Measurements from ENCODE around the gene THRSP. TPM values are rescaled to one million over a fixed set of nuclear protein-coding genes. Genes with fewer than 3 reads are reported as not detected.
"Not testable (repeated sequence)": the region's sequence is repeated elsewhere in the genome, so short reads cannot be mapped to it uniquely, and the experiment has no call there.

THRSP gene
- total RNA-seq, 1 experiment from 2014 or later, result 0.72 TPM

- Histone ChIP-seq H3K4me2 (peak overlapping the region; percentile 85), H3K4me3 (peak overlapping the region; percentile 37; the same call in 1 of the 2 replicates), H3K36me3 (ENCODE audit: low read depth) (no peaks in the 10 kb centered on the region), H3K27me3 (ENCODE audit: insufficient read depth, low read depth) (no peaks in the 10 kb centered on the region), H3F3A (ENCODE audit: insufficient read depth, low read depth) (peaks cover 42% of the 10 kb centered on the region; the same call in 1 of the 2 replicates), H2AFZ (peak overlapping the region; percentile 85), H3K9me2 (ENCODE audit: insufficient read depth) (no peaks in the 10 kb centered on the region), H3K79me2 (ENCODE audit: low read depth) (no peaks in the 10 kb centered on the region), H3K27ac (peak overlapping the region; percentile 90), H3K4me1 (replicated peaks; ENCODE audit: insufficient read depth) (peaks cover 54% of the 10 kb centered on the region), H3K9me3 (ENCODE audit: insufficient read depth, low read depth) (no peaks in the 10 kb centered on the region), H4K20me1 (ENCODE audit: insufficient read depth) (no peaks in the 10 kb centered on the region)
- intact Hi-C loops (cut with micrococcal nuclease; ENCODE audit: unreplicated experiment), result loop anchor here (1.0 to 10.0 kb wide), 2 partner anchors 10 to 375 kb away; partner anchors contain the start of gene GAB2
- TF ChIP-seq CTCF (conservative IDR thresholded peaks at IDR 0.05) (no peak), EZH2 (IDR thresholded peaks at IDR 0.05; ENCODE audit: low read depth) (no peak)
- DNase-seq, result peak; percentile 87 to 92
- ChIA-PET CTCF (interaction anchor here (0.6 to 1.2 kb wide), 3 partner anchors 30 to 113 kb away, joined by 3 to 6 read pairs (median 5); partner anchors contain the start of gene INTS4), POLR2A (ENCODE audit: unreplicated experiment) (interaction anchor here (0.5 to 0.7 kb wide), 5 partner anchors 12 to 521 kb away, joined by 3 to 31 read pairs (median 7); no protein-coding TSS in a partner anchor)
- BruUV-seq (replicated peaks), result no TSS peak
Observed at GRCh38 chr11:78039919-78040671, 23.6 kb upstream of the THRSP start.

- Histone ChIP-seq H3K9me2 (ENCODE audit: insufficient read depth) (no peaks in the 10 kb centered on the region), H2AFZ (no peak overlapping the region), H3K4me3 (no peak overlapping the region), H3K4me1 (replicated peaks; ENCODE audit: insufficient read depth) (peaks cover 54% of the 10 kb centered on the region), H3F3A (ENCODE audit: insufficient read depth, low read depth) (peaks cover 42% of the 10 kb centered on the region; the same call in 1 of the 2 replicates), H3K9me3 (ENCODE audit: insufficient read depth, low read depth) (no peaks in the 10 kb centered on the region), H3K27ac (peak overlapping the region; percentile 90), H3K4me2 (peak overlapping the region; percentile 85), H3K79me2 (ENCODE audit: low read depth) (no peaks in the 10 kb centered on the region), H4K20me1 (ENCODE audit: insufficient read depth) (no peaks in the 10 kb centered on the region), H3K27me3 (ENCODE audit: insufficient read depth, low read depth) (no peaks in the 10 kb centered on the region), H3K36me3 (ENCODE audit: low read depth) (no peaks in the 10 kb centered on the region)
- POLR2A ChIA-PET (ENCODE audit: unreplicated experiment), result interaction anchor here (0.7 kb wide), 2 partner anchors 46 to 463 kb away, joined by 3 to 5 read pairs; no protein-coding TSS in a partner anchor
- CTCF ChIA-PET, result interaction anchor here (0.6 to 1.2 kb wide), 2 partner anchors 10 to 46 kb away, joined by 3 to 6 read pairs; partner anchors contain the start of gene INTS4
- TF ChIP-seq CTCF (conservative IDR thresholded peaks at IDR 0.05) (no peak), EZH2 (IDR thresholded peaks at IDR 0.05; ENCODE audit: low read depth) (no peak)
- peak in 1 of 2 experiments; percentile 54 for DNase-seq
- intact Hi-C loops (cut with micrococcal nuclease; ENCODE audit: unreplicated experiment), result loop anchor here (1.0 to 10.0 kb wide), 2 partner anchors 11 to 374 kb away; partner anchors contain the start of gene GAB2
- BruUV-seq (replicated peaks), result TSS peak; percentile 68
Observed at GRCh38 chr11:78040691-78041379, 22.8 kb upstream of the THRSP start.

- not testable (repeated sequence) for H3K36me3 ChIP-seq (ENCODE audit: low read depth); H3K79me2 ChIP-seq (ENCODE audit: low read depth); DNase-seq; BruUV-seq (replicated peaks); H3K4me3 ChIP-seq; H3K27ac ChIP-seq; H2AFZ ChIP-seq; H3K9me3 ChIP-seq (ENCODE audit: insufficient read depth, low read depth); H3K9me2 ChIP-seq (ENCODE audit: insufficient read depth); H4K20me1 ChIP-seq (ENCODE audit: insufficient read depth); H3K27me3 ChIP-seq (ENCODE audit: insufficient read depth, low read depth)
- H3K4me1 ChIP-seq (replicated peaks; ENCODE audit: insufficient read depth), result peaks cover 50% of the 10 kb centered on the region
- intact Hi-C loops (cut with micrococcal nuclease; ENCODE audit: unreplicated experiment), result loop anchor here (10.0 kb wide), 1 partner anchor 373 kb away; the partner anchor contains the start of gene GAB2
- peaks cover 40% of the 10 kb centered on the region; the same call in 1 of the 2 replicates for H3F3A ChIP-seq (ENCODE audit: insufficient read depth, low read depth)
- H3K4me2 ChIP-seq, result 0 out of 2 replicates have a peak overlapping the region, but pooled peaks have one; percentile 85
- ChIA-PET POLR2A (ENCODE audit: unreplicated experiment) (interaction anchor here (0.7 kb wide), 2 partner anchors 46 to 464 kb away, joined by 3 to 5 read pairs; no protein-coding TSS in a partner anchor), CTCF (interaction anchor here (0.6 kb wide), 1 partner anchor 10 kb away, joined by 3 read pairs; no protein-coding TSS in a partner anchor)
Observed at GRCh38 chr11:78041380-78041719, 22.3 kb upstream of the THRSP start.

Data from PC-9 (cell line).